HEK293 (cell line): ENCODE measurements around the gene PP2D1.

Experiments
- CTCF ChIA-PET: fragments of 350-600 bp; formaldehyde crosslinking; extraction: SDS; loops from one replicate; lab custom pipeline; 2021; ENCODE audit warnings: antibody characterized with exemption; lab: Yijun Ruan, JAX
- POLR2A ChIA-PET: fragments of 300-600 bp; formaldehyde crosslinking; extraction: SDS; loops from one replicate; lab custom pipeline; 2020; ENCODE audit warnings: antibody characterized with exemption, inconsistent platforms; lab: Yijun Ruan, JAX
- H3K27ac ChIP-seq: fragments of 200-500 bp; sonication (Bioruptor generic); 2 replicates; pipeline ENCODE4 v1.5.1; 2014; ENCODE audit warnings: low read depth, low read length, control low read depth, inconsistent platforms; ENCODE audit errors: extremely low read depth
- H3K36me3 ChIP-seq, 2 experiments: fragments of 200-500 bp in 1 of 2; sonication (Bioruptor generic) in 1 of 2; 1 replicate in 1 of 2; 2 replicates in 1 of 2; pipeline ENCODE4 v1.5.1; 2014 to 2017; ENCODE audit warnings: inconsistent platforms in 2 of 2, low read length in 2 of 2; ENCODE audit not compliant: control insufficient read depth in 2 of 2, insufficient read depth in 1 of 2
- H3K4me1 ChIP-seq: fragments of 200-500 bp; sonication (Bioruptor generic); 2 replicates; pipeline ENCODE4 v1.5.1; 2014; ENCODE audit warnings: mild to moderate bottlenecking, low read length, inconsistent platforms; ENCODE audit not compliant: control insufficient read depth, insufficient read depth
- H3K4me3 ChIP-seq: 2 replicates; pipeline ENCODE4 v1.5.1; 2011; ENCODE audit warnings: low read depth, mild to moderate bottlenecking, control low read depth, low read length, moderate library complexity
- H3K9me3 ChIP-seq: fragments of 200-500 bp; sonication (Bioruptor generic); 2 replicates; pipeline ENCODE4 v1.5.1; 2014; ENCODE audit warnings: low read depth, low read length, inconsistent platforms; ENCODE audit not compliant: control insufficient read depth, insufficient read depth
- EGR2 ChIP-seq: fragments of 450-650 bp; formaldehyde crosslinking; IDR thresholded peaks from 2 replicates; pipeline ENCODE4 v1.5.1; 2016; ENCODE audit warnings: low read depth, missing biosample characterization, missing genetic modification characterization
- GFI1B ChIP-seq: fragments of 450-650 bp; formaldehyde crosslinking; IDR thresholded peaks from 2 replicates; pipeline ENCODE4 v1.5.1; 2016; ENCODE audit warnings: missing biosample characterization, missing genetic modification characterization
- GLI4 ChIP-seq: fragments of 450-650 bp; formaldehyde crosslinking; IDR thresholded peaks from 2 replicates; pipeline ENCODE4 v1.5.1; 2016; ENCODE audit warnings: missing biosample characterization, missing genetic modification characterization
- OSR2 ChIP-seq: fragments of 450-650 bp; formaldehyde crosslinking; IDR thresholded peaks from 2 replicates; pipeline ENCODE4 v1.5.1; 2016; ENCODE audit warnings: missing biosample characterization, missing genetic modification characterization
- SCRT2 ChIP-seq: fragments of 450-650 bp; formaldehyde crosslinking; IDR thresholded peaks from 2 replicates; pipeline ENCODE4 v1.5.1; 2016; ENCODE audit warnings: missing biosample characterization, missing genetic modification characterization
- SP7 ChIP-seq: fragments of 450-650 bp; formaldehyde crosslinking; IDR thresholded peaks from 2 replicates; pipeline ENCODE4 v1.5.1; 2016; ENCODE audit warnings: missing biosample characterization, missing genetic modification characterization
- ZNF140 ChIP-seq: fragments of 450-650 bp; formaldehyde crosslinking; IDR thresholded peaks from 2 replicates; pipeline ENCODE4 v1.5.1; 2016; ENCODE audit warnings: missing biosample characterization, missing genetic modification characterization
- ZNF155 ChIP-seq: fragments of 450-650 bp; formaldehyde crosslinking; IDR thresholded peaks from 2 replicates; pipeline ENCODE4 v1.5.1; 2016; ENCODE audit warnings: missing biosample characterization, missing genetic modification characterization
- ZNF274 ChIP-seq, 2 experiments: fragments of 200-500 bp in 1 of 2; fragments of 450-650 bp in 1 of 2; sonication (Bioruptor generic) in 1 of 2; formaldehyde crosslinking in 1 of 2; IDR thresholded peaks; 2 replicates each; pipeline versions ENCODE4 v1.5.1 to v1.6.1; 2014 to 2016; ENCODE audit warnings: borderline replicate concordance in 1 of 2, inconsistent platforms in 1 of 2, low read length in 1 of 2, missing biosample characterization in 1 of 2, missing genetic modification characterization in 1 of 2
- ZNF366 ChIP-seq: fragments of 450-650 bp; formaldehyde crosslinking; conservative IDR thresholded peaks from 2 replicates; pipeline ENCODE4 v1.5.1; 2016; ENCODE audit warnings: missing biosample characterization, missing genetic modification characterization
- ZNF48 ChIP-seq: fragments of 450-650 bp; formaldehyde crosslinking; IDR thresholded peaks from 2 replicates; pipeline ENCODE4 v1.5.1; 2016; ENCODE audit warnings: missing biosample characterization, missing genetic modification characterization
- ZNF548 ChIP-seq: fragments of 450-650 bp; formaldehyde crosslinking; IDR thresholded peaks from 2 replicates; pipeline ENCODE4 v1.5.1; 2016; ENCODE audit warnings: missing biosample characterization, missing genetic modification characterization
- ZNF623 ChIP-seq: fragments of 450-650 bp; formaldehyde crosslinking; IDR thresholded peaks from 2 replicates; pipeline ENCODE4 v1.5.1; 2016; ENCODE audit warnings: missing biosample characterization, missing genetic modification characterization
- ZNF654 ChIP-seq: fragments of 450-650 bp; formaldehyde crosslinking; IDR thresholded peaks from 2 replicates; pipeline ENCODE4 v1.5.1; 2016; ENCODE audit warnings: low read depth, missing biosample characterization, missing genetic modification characterization
- ZNF791 ChIP-seq: fragments of 450-650 bp; formaldehyde crosslinking; IDR thresholded peaks from 2 replicates; pipeline ENCODE4 v1.5.1; 2016; ENCODE audit warnings: missing biosample characterization, missing genetic modification characterization
- TF ChIP-seq, protein P1 (sequence below): fragments of 450-650 bp; formaldehyde crosslinking; IDR thresholded peaks from 2 replicates; pipeline ENCODE4 v1.5.1; 2016; ENCODE audit warnings: missing biosample characterization, missing genetic modification characterization, low read depth
- TF ChIP-seq, protein P2 (sequence below): fragments of 450-650 bp; formaldehyde crosslinking; IDR thresholded peaks from 2 replicates; pipeline ENCODE4 v1.5.1; 2016; ENCODE audit warnings: missing biosample characterization, missing genetic modification characterization
- TF ChIP-seq, protein P3 (sequence below): fragments of 450-650 bp; formaldehyde crosslinking; IDR thresholded peaks from 2 replicates; pipeline ENCODE4 v1.5.1; 2016; ENCODE audit warnings: missing biosample characterization, missing genetic modification characterization
- TF ChIP-seq, protein P4 (sequence below): fragments of 450-650 bp; formaldehyde crosslinking; IDR thresholded peaks from 2 replicates; pipeline ENCODE4 v1.5.1; 2017; ENCODE audit warnings: missing biosample characterization, missing genetic modification characterization
- TF ChIP-seq, protein P5 (sequence below): fragments of 450-650 bp; formaldehyde crosslinking; IDR thresholded peaks from 2 replicates; pipeline ENCODE4 v1.5.1; 2016; ENCODE audit warnings: missing biosample characterization, missing genetic modification characterization

The PP2D1 gene

DNA sequence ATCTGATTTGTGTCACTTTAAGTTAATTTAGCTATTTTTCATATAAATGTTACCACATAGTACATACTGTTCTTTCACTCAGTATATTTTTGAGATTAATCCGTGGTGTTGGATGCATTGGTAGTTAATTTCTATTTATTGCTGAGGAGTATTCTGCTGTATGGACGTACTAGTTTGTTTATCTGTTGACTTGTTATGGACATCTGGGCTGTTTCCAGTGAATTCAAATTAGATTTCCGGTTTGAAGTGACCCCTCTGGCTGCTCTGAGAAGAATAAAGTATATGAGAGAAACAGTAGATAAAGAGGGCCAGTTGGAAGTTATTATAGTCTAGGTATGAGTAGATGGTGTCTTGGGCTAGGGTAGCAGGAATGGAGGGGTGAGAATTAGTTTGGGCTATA, 43.8 kb upstream of the PP2D1 start:
- H3K9me3 ChIP-seq = no peaks in the 10 kb centered on the region
- ChIA-PET POLR2A (no interaction called here), CTCF (no interaction called here)
- H3K4me1 ChIP-seq = peaks cover 14% of the 10 kb centered on the region
- TF ChIP-seq ZNF791 (tag by site-specific recombination) (no peak), EGR2 (no peak), ZNF548 (tag by site-specific recombination) (no peak), ZNF140 (tag by site-specific recombination) (no peak), ZNF654 (tag by site-specific recombination) (no peak), ZNF274 (IDR thresholded peaks at IDR 0.05; ENCODE audit: low read length) (no peak), ZNF274 (tag by site-specific recombination; IDR thresholded peaks at IDR 0.05; ENCODE audit: borderline replicate concordance) (no peak), GLI4 (no peak), GFI1B (no peak), SCRT2 (no peak)
- TF ChIP-seq, protein P1, sequence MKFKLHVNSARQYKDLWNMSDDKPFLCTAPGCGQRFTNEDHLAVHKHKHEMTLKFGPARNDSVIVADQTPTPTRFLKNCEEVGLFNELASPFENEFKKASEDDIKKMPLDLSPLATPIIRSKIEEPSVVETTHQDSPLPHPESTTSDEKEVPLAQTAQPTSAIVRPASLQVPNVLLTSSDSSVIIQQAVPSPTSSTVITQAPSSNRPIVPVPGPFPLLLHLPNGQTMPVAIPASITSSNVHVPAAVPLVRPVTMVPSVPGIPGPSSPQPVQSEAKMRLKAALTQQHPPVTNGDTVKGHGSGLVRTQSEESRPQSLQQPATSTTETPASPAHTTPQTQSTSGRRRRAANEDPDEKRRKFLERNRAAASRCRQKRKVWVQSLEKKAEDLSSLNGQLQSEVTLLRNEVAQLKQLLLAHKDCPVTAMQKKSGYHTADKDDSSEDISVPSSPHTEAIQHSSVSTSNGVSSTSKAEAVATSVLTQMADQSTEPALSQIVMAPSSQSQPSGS (tag by site-specific recombination) = no peak
- TF ChIP-seq, protein P2, sequence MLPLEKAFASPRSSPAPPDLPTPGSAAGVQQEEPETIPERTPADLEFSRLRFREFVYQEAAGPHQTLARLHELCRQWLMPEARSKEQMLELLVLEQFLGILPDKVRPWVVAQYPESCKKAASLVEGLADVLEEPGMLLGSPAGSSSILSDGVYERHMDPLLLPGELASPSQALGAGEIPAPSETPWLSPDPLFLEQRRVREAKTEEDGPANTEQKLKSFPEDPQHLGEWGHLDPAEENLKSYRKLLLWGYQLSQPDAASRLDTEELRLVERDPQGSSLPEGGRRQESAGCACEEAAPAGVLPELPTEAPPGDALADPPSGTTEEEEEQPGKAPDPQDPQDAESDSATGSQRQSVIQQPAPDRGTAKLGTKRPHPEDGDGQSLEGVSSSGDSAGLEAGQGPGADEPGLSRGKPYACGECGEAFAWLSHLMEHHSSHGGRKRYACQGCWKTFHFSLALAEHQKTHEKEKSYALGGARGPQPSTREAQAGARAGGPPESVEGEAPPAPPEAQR (tag by site-specific recombination) = no peak
- no peaks in the 10 kb centered on the region for H3K36me3 ChIP-seq
- H3K27ac ChIP-seq = no peak overlapping the region
- no peak overlapping the region for H3K4me3 ChIP-seq

DNA sequence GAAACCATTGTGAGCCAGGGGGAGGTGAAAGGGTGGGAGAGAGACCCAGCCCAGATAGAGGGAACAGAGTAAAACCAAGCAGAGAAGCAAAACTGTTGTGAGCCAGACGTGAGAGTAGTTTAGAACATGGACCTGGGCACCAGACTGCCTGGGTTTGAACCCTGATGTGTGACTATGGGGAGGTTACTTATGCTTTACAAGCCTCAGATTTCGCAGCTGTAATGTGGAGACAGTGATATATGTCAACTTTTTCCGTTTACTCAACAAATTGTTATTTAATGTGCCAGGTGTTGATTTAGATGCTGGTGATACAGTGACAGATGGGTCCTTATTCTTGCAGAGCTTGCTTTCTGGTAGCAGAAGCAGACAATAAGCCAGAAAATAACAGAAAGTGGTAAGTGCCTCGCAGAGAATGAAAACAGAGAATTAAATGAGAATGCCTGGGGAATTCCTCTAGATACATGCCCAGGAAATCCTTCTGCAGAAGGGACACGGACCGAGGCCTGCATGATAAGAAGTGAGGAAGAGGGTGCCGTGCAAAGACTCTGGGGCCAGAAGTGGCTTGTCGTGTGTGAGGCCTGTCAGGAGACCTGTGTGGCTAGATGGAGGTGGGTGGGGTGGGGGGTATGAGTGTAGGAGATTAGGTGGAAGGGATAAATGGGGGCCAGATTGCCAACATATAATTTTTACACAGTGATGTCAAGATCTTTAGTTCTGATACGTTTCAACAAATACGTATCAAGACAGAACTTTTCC, 43.1 kb upstream of the PP2D1 start:
- ChIA-PET POLR2A (no interaction called here), CTCF (no interaction called here)
- H3K4me1 ChIP-seq = peaks cover 14% of the 10 kb centered on the region
- H3K4me3 ChIP-seq = no peak overlapping the region
- no peak overlapping the region; the same call in 1 of the 2 replicates for H3K27ac ChIP-seq
- TF ChIP-seq SP7 (tag by site-specific recombination) = peak; percentile 8; the same call in 1 of the 2 replicates
- TF ChIP-seq, protein P3, sequence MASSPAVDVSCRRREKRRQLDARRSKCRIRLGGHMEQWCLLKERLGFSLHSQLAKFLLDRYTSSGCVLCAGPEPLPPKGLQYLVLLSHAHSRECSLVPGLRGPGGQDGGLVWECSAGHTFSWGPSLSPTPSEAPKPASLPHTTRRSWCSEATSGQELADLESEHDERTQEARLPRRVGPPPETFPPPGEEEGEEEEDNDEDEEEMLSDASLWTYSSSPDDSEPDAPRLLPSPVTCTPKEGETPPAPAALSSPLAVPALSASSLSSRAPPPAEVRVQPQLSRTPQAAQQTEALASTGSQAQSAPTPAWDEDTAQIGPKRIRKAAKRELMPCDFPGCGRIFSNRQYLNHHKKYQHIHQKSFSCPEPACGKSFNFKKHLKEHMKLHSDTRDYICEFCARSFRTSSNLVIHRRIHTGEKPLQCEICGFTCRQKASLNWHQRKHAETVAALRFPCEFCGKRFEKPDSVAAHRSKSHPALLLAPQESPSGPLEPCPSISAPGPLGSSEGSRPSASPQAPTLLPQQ = 0 out of 2 replicates have a peak, but pooled peaks have one; percentile 2
- TF ChIP-seq, protein P4, sequence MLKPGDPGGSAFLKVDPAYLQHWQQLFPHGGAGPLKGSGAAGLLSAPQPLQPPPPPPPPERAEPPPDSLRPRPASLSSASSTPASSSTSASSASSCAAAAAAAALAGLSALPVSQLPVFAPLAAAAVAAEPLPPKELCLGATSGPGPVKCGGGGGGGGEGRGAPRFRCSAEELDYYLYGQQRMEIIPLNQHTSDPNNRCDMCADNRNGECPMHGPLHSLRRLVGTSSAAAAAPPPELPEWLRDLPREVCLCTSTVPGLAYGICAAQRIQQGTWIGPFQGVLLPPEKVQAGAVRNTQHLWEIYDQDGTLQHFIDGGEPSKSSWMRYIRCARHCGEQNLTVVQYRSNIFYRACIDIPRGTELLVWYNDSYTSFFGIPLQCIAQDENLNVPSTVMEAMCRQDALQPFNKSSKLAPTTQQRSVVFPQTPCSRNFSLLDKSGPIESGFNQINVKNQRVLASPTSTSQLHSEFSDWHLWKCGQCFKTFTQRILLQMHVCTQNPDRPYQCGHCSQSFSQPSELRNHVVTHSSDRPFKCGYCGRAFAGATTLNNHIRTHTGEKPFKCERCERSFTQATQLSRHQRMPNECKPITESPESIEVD = peak; percentile 43
- TF ChIP-seq ZNF366 (tag by site-specific recombination) = peak; percentile 3; the same call in 1 of the 2 replicates
- peak; percentile 60; the same call in 1 of the 2 replicates for TF ChIP-seq OSR2
- TF ChIP-seq ZNF48 (tag by site-specific recombination) = no peak
- peak; percentile 60 for TF ChIP-seq ZNF623 (tag by site-specific recombination)
- TF ChIP-seq ZNF155 (tag by site-specific recombination) = no peak
- TF ChIP-seq, protein P5, sequence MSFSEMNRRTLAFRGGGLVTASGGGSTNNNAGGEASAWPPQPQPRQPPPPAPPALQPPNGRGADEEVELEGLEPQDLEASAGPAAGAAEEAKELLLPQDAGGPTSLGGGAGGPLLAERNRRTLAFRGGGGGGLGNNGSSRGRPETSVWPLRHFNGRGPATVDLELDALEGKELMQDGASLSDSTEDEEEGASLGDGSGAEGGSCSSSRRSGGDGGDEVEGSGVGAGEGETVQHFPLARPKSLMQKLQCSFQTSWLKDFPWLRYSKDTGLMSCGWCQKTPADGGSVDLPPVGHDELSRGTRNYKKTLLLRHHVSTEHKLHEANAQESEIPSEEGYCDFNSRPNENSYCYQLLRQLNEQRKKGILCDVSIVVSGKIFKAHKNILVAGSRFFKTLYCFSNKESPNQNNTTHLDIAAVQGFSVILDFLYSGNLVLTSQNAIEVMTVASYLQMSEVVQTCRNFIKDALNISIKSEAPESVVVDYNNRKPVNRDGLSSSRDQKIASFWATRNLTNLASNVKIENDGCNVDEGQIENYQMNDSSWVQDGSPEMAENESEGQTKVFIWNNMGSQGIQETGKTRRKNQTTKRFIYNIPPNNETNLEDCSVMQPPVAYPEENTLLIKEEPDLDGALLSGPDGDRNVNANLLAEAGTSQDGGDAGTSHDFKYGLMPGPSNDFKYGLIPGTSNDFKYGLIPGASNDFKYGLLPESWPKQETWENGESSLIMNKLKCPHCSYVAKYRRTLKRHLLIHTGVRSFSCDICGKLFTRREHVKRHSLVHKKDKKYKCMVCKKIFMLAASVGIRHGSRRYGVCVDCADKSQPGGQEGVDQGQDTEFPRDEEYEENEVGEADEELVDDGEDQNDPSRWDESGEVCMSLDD = no peak
- no peaks in the 10 kb centered on the region for H3K9me3 ChIP-seq
- H3K36me3 ChIP-seq = no peaks in the 10 kb centered on the region
